HepG2 (cell line): ENCODE data around the gene MMP28. TPM values are rescaled to one million over a fixed set of nuclear protein-coding genes. Genes with fewer than 3 reads are reported as not detected.

ENCODE experiments used
- ATF2 ChIP-seq: sonication (generic); formaldehyde crosslinking; IDR thresholded peaks from 2 replicates; pipeline ENCODE4 v1.4.0; 2020; ENCODE audit warnings: missing genetic modification reagents
- BORCS8-MEF2B ChIP-seq: sonication (generic); formaldehyde crosslinking; IDR thresholded peaks from 2 replicates; pipeline ENCODE4 v1.8.0; 2022; ENCODE audit warnings: mild to moderate bottlenecking, missing genetic modification reagents
- E2F5 ChIP-seq: sonication (generic); formaldehyde crosslinking; conservative IDR thresholded peaks from 2 replicates; pipeline ENCODE4 v1.4.0; 2020; ENCODE audit warnings: missing genetic modification reagents
- FIP1L1 ChIP-seq: fragments of 200-400 bp; formaldehyde crosslinking; IDR thresholded peaks from 2 replicates; pipeline ENCODE4 v1.6.1; 2018; ENCODE audit warnings: low read depth, mild to moderate bottlenecking, low read length, moderate library complexity, borderline replicate concordance; ENCODE audit not compliant: insufficient read depth
- HDAC2 ChIP-seq: sonication (generic); formaldehyde crosslinking; IDR thresholded peaks from 2 replicates; pipeline ENCODE4 v1.4.0; 2020; ENCODE audit warnings: missing genetic modification reagents
- KDM2A ChIP-seq: sonication (generic); formaldehyde crosslinking; IDR thresholded peaks from 2 replicates; pipeline ENCODE4 v1.4.0; 2020; ENCODE audit warnings: low read depth, missing genetic modification reagents, borderline replicate concordance
- MEIS2 ChIP-seq: sonication (generic); formaldehyde crosslinking; IDR thresholded peaks from 2 replicates; pipeline ENCODE4 v1.9.0; 2021; ENCODE audit warnings: mild to moderate bottlenecking, missing genetic modification reagents
- NR2F6 ChIP-seq, 2 experiments: IDR thresholded peaks; 2 replicates each; pipeline ENCODE4 v1.6.1; 2016; ENCODE audit warnings: antibody characterized with exemption in 1 of 2, mild to moderate bottlenecking in 1 of 2
- RBAK ChIP-seq: sonication (generic); formaldehyde crosslinking; IDR thresholded peaks from 2 replicates; pipeline ENCODE4 v1.5.1; 2020; ENCODE audit warnings: mild to moderate bottlenecking, missing genetic modification reagents
- REL ChIP-seq: sonication (generic); formaldehyde crosslinking; conservative IDR thresholded peaks from 2 replicates; pipeline ENCODE4 v1.8.0; 2022; ENCODE audit warnings: mild to moderate bottlenecking, missing genetic modification reagents, moderate library complexity
- SOX13 ChIP-seq, 3 experiments: fragments of 450-650 bp in 1 of 3; sonication (generic) in 1 of 3; formaldehyde crosslinking in 1 of 3; IDR thresholded peaks in 2 of 3; conservative IDR thresholded peaks in 1 of 3; 2 replicates each; pipeline versions ENCODE4 v1.5.0 to v1.6.1; 2016 to 2020; ENCODE audit warnings: antibody characterized with exemption in 1 of 3, mild to moderate bottlenecking in 1 of 3, missing compliant biosample characterization in 1 of 3, missing genetic modification reagents in 1 of 3, moderate library complexity in 1 of 3
- TAF1 ChIP-seq: sonication (generic); formaldehyde crosslinking; IDR thresholded peaks from 2 replicates; pipeline ENCODE4 v1.4.0; 2020; ENCODE audit warnings: missing genetic modification reagents
- THAP7 ChIP-seq: sonication (generic); formaldehyde crosslinking; IDR thresholded peaks from 2 replicates; pipeline ENCODE4 v1.8.1; 2023; ENCODE audit warnings: mild to moderate bottlenecking, missing genetic modification reagents
- THRA ChIP-seq: sonication (generic); formaldehyde crosslinking; IDR thresholded peaks from 2 replicates; pipeline ENCODE4 v1.4.0; 2020; ENCODE audit warnings: missing genetic modification reagents, borderline replicate concordance
- TSC22D2 ChIP-seq: sonication (generic); formaldehyde crosslinking; IDR thresholded peaks from 2 replicates; pipeline ENCODE4 v1.5.1; 2020; ENCODE audit warnings: missing genetic modification reagents, mild to moderate bottlenecking, borderline replicate concordance
- ZMYM3 ChIP-seq: sonication (generic); formaldehyde crosslinking; IDR thresholded peaks from 2 replicates; pipeline ENCODE4 v1.5.1; 2020; ENCODE audit warnings: mild to moderate bottlenecking, missing genetic modification reagents
- ZNF615 ChIP-seq: sonication (generic); formaldehyde crosslinking; IDR thresholded peaks from 2 replicates; pipeline ENCODE4 v1.5.0; 2020; ENCODE audit warnings: mild to moderate bottlenecking, missing genetic modification reagents, borderline replicate concordance
- ZNF687 ChIP-seq: sonication (generic); formaldehyde crosslinking; IDR thresholded peaks from 2 replicates; pipeline ENCODE4 v1.5.1; 2020; ENCODE audit warnings: mild to moderate bottlenecking, missing genetic modification reagents, moderate library complexity
- ZNF7 ChIP-seq: IDR thresholded peaks from 2 replicates; pipeline ENCODE4 v1.6.1; 2016; ENCODE audit warnings: missing biosample characterization, missing genetic modification reagents
- polyA plus RNA-seq, 8 experiments: library from polyadenylated mRNA; depleted of rRNA in 3 of 8; stranded (reverse) in 7 of 8; unstranded in 1 of 8; fragments of >200 nt; fragmentation: Illumina TruSeq in 4 of 8; extraction: Trizol in 4 of 8; gene quantifications; 2 replicates each; pipeline versions ENCODE4 v1.2.1 to v1.2.3, GENCODE V29; 2011 to 2016; ENCODE audit warnings: low read depth in 4 of 8, missing spikeins in 1 of 8, mixed read lengths in 1 of 8; ENCODE audit not compliant: insufficient read depth in 1 of 8
- total RNA-seq, 5 experiments: library from RNA; depleted of rRNA; stranded (reverse); fragments of >200 nt; fragmentation: Illumina TruSeq; extraction: Trizol; gene quantifications; 2 replicates each; pipeline ENCODE4 v1.2.3, GENCODE V29; 2016; ENCODE audit warnings: low read depth in 1 of 5

MMP28 gene
- total and polyA plus RNA-seq, 2 of the 13 experiments (the other 11 are each of a cell fraction or from before 2014, with no cell fraction given) = not detected

- TF ChIP-seq TSC22D2 (CRISPR knock-in tag) (no peak), TAF1 (CRISPR knock-in tag) (peak; percentile 33; the same call in 1 of the 2 replicates), ZMYM3 (CRISPR knock-in tag) (peak; percentile 81), FIP1L1 (no peak), ZNF7 (0 out of 2 replicates have a peak, but pooled peaks have one; percentile 5), KDM2A (peak; percentile 69; the same call in 1 of the 2 replicates), SOX13 (IDR thresholded peaks at IDR 0.05) (no peak), SOX13 (CRISPR knock-in tag; conservative IDR thresholded peaks at IDR 0.05 in 1 of 2, IDR thresholded peaks at IDR 0.05 in 1 of 2) (peak in 1 of 2 experiments; percentile 25; a peak in 1 of 4 replicates), HDAC2 (peak; percentile 28; the same call in 1 of the 2 replicates), ATF2 (CRISPR knock-in tag) (no peak), THRA (0 out of 2 replicates have a peak, but pooled peaks have one; percentile 22), MEIS2 (CRISPR knock-in tag) (0 out of 2 replicates have a peak, but pooled peaks have one; percentile 36), E2F5 (0 out of 2 replicates have a peak, but pooled peaks have one; percentile 22), BORCS8-MEF2B (CRISPR knock-in tag) (peak; percentile 50; the same call in 1 of the 2 replicates), THAP7 (0 out of 2 replicates have a peak, but pooled peaks have one; percentile 27), RBAK (no peak), ZNF687 (CRISPR knock-in tag) (peak; percentile 49; the same call in 1 of the 2 replicates), ZNF615 (CRISPR knock-in tag) (no peak), NR2F6 (IDR thresholded peaks at IDR 0.05) (no peak), NR2F6 (CRISPR knock-in tag; IDR thresholded peaks at IDR 0.05) (peak; percentile 19; the same call in 1 of the 2 replicates), REL (CRISPR knock-in tag) (no peak)
Measured at GRCh38 chr17:35731239-35731916, 64.1 kb downstream of the MMP28 start, which contains the start of gene RASL10B (continued).
